Measurements from ENCODE around the gene DEDD. TPM values are rescaled to one million over a fixed set of nuclear protein-coding genes. Genes with fewer than 3 reads are reported as not detected.

Gene DEDD
- total and polyA plus RNA-seq, 2 experiments from 2014 or later = 22.8 to 35.3 TPM

- H3K4me3 ChIP-seq = no peak overlapping the region
- H4K20me1 ChIP-seq (replicated peaks; ENCODE audit: insufficient read depth) = no peaks in the 10 kb centered on the region
- H2AFZ ChIP-seq = peak overlapping the region; percentile 72; the same call in 1 of the 2 replicates
- no peak for DNase-seq (ENCODE audit: low spot score)
- H3K36me3 ChIP-seq (ENCODE audit: insufficient read depth) = no peaks in the 10 kb centered on the region
- H3K4me1 ChIP-seq (ENCODE audit: insufficient read depth) = peaks cover 7% of the 10 kb centered on the region
- no peaks in the 10 kb centered on the region for H3K36me3 Mint-ChIP-seq (ENCODE audit: low read depth)
- H3K27me3 ChIP-seq (ENCODE audit: insufficient read depth) = no peaks in the 10 kb centered on the region
- no peaks in the 10 kb centered on the region for H3K79me2 ChIP-seq (replicated peaks; ENCODE audit: insufficient read depth)
- no peak overlapping the region for H3K4me3 Mint-ChIP-seq
- peaks cover 17% of the 10 kb centered on the region for H3K4me1 Mint-ChIP-seq
- H3K27ac Mint-ChIP-seq = no peak overlapping the region
- no peak for ATAC-seq
- peaks cover 11% of the 10 kb centered on the region for H3K27me3 Mint-ChIP-seq (ENCODE audit: insufficient read depth, low read depth, poor library complexity)
- H3K9me3 Mint-ChIP-seq = no peaks in the 10 kb centered on the region
- no peaks in the 10 kb centered on the region for H3F3A ChIP-seq (replicated peaks; ENCODE audit: low read depth)
- no peak overlapping the region for H3K4me2 ChIP-seq
- TF ChIP-seq, protein P1, sequence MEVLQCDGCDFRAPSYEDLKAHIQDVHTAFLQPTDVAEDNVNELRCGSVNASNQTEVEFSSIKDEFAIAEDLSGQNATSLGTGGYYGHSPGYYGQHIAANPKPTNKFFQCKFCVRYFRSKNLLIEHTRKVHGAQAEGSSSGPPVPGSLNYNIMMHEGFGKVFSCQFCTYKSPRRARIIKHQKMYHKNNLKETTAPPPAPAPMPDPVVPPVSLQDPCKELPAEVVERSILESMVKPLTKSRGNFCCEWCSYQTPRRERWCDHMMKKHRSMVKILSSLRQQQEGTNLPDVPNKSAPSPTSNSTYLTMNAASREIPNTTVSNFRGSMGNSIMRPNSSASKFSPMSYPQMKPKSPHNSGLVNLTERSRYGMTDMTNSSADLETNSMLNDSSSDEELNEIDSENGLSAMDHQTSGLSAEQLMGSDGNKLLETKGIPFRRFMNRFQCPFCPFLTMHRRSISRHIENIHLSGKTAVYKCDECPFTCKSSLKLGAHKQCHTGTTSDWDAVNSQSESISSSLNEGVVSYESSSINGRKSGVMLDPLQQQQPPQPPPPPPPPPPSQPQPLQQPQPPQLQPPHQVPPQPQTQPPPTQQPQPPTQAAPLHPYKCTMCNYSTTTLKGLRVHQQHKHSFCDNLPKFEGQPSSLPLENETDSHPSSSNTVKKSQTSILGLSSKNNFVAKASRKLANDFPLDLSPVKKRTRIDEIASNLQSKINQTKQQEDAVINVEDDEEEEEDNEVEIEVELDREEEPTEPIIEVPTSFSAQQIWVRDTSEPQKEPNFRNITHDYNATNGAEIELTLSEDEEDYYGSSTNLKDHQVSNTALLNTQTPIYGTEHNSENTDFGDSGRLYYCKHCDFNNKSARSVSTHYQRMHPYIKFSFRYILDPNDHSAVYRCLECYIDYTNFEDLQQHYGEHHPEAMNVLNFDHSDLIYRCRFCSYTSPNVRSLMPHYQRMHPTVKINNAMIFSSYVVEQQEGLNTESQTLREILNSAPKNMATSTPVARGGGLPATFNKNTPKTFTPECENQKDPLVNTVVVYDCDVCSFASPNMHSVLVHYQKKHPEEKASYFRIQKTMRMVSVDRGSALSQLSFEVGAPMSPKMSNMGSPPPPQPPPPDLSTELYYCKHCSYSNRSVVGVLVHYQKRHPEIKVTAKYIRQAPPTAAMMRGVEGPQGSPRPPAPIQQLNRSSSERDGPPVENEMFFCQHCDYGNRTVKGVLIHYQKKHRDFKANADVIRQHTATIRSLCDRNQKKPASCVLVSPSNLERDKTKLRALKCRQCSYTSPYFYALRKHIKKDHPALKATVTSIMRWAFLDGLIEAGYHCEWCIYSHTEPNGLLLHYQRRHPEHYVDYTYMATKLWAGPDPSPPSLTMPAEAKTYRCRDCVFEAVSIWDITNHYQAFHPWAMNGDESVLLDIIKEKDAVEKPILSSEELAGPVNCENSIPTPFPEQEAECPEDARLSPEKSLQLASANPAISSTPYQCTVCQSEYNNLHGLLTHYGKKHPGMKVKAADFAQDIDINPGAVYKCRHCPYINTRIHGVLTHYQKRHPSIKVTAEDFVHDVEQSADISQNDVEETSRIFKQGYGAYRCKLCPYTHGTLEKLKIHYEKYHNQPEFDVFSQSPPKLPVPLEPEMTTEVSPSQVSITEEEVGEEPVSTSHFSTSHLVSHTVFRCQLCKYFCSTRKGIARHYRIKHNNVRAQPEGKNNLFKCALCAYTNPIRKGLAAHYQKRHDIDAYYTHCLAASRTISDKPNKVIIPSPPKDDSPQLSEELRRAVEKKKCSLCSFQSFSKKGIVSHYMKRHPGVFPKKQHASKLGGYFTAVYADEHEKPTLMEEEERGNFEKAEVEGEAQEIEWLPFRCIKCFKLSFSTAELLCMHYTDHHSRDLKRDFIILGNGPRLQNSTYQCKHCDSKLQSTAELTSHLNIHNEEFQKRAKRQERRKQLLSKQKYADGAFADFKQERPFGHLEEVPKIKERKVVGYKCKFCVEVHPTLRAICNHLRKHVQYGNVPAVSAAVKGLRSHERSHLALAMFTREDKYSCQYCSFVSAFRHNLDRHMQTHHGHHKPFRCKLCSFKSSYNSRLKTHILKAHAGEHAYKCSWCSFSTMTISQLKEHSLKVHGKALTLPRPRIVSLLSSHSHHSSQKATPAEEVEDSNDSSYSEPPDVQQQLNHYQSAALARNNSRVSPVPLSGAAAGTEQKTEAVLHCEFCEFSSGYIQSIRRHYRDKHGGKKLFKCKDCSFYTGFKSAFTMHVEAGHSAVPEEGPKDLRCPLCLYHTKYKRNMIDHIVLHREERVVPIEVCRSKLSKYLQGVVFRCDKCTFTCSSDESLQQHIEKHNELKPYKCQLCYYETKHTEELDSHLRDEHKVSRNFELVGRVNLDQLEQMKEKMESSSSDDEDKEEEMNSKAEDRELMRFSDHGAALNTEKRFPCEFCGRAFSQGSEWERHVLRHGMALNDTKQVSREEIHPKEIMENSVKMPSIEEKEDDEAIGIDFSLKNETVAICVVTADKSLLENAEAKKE (CRISPR knock-in tag; IDR thresholded peaks at IDR 0.05) = no peak
- TF ChIP-seq JUNB (IDR thresholded peaks at IDR 0.05; ENCODE audit: unreplicated experiment) (no peak), ZNF114 (CRISPR knock-in tag; IDR thresholded peaks at IDR 0.05) (no peak), CTCF (conservative IDR thresholded peaks at IDR 0.05; ENCODE audit: low read depth in 2 of 2) (no peak), CREB1 (CRISPR knock-in tag; IDR thresholded peaks at IDR 0.05; ENCODE audit: low read depth) (no peak), ETS1 (IDR thresholded peaks at IDR 0.05) (no peak)
- H3K9me2 ChIP-seq (ENCODE audit: insufficient read depth) = peaks cover 5% of the 10 kb centered on the region; the same call in 1 of the 2 replicates
- no peak overlapping the region for H3K27ac ChIP-seq (ENCODE audit: low read depth)
These were observed 42.5 kb downstream of the DEDD start for GRCh38 chr1:161089938-161090337.
